GM23338 (cell line): ENCODE measurements around the gene PRIMPOL.
"Not testable (repeated sequence)": the region's sequence is repeated elsewhere in the genome, so short reads cannot be mapped to it uniquely, and the experiment has no call there.

Experiments used
- CREB1 ChIP-seq: fragments of 250-450 bp; sonication (Bioruptor Pico); IDR thresholded peaks from 2 replicates; pipeline ENCODE4 v1.5.0; 2020; ENCODE audit warnings: low read depth, mild to moderate bottlenecking, moderate library complexity
- CTCF ChIP-seq, 2 experiments: fragments of 200-600 bp in 1 of 2; sonication (generic) in 1 of 2; conservative IDR thresholded peaks; 2 replicates each; pipeline versions ENCODE4 v1.5.1 to v1.6.1; 2016 to 2017; ENCODE audit warnings: antibody characterized with exemption in 2 of 2, low read depth in 2 of 2, mild to moderate bottlenecking in 2 of 2, moderate library complexity in 1 of 2
- EZH2 ChIP-seq: fragments of 200-600 bp; sonication (generic); IDR thresholded peaks from one replicate; pipeline ENCODE4 v1.8.0; 2017; ENCODE audit warnings: antibody characterized with exemption, mild to moderate bottlenecking, low read depth; ENCODE audit not compliant: unreplicated experiment
- EZH2phosphoT487 ChIP-seq: fragments of 200-600 bp; sonication (generic); IDR thresholded peaks from one replicate; pipeline ENCODE4 v1.8.1; 2018; ENCODE audit warnings: antibody characterized with exemption; ENCODE audit not compliant: unreplicated experiment
- JUNB ChIP-seq: IDR thresholded peaks from one replicate; pipeline ENCODE4 v1.6.1; 2016; ENCODE audit warnings: antibody characterized with exemption; ENCODE audit not compliant: unreplicated experiment
- NANOG ChIP-seq: IDR thresholded peaks from 2 replicates; pipeline ENCODE4 v1.6.1; 2016; ENCODE audit warnings: antibody characterized with exemption, borderline replicate concordance
- POLR2AphosphoS5 ChIP-seq: IDR thresholded peaks from 2 replicates; pipeline ENCODE4 v1.6.1; 2016; ENCODE audit warnings: antibody characterized with exemption, low read depth
- REST ChIP-seq: IDR thresholded peaks from one replicate; pipeline ENCODE4 v1.6.1; 2018; ENCODE audit warnings: antibody characterized with exemption; ENCODE audit not compliant: unreplicated experiment
- STAT1 ChIP-seq: IDR thresholded peaks from one replicate; pipeline ENCODE4 v1.6.1; 2016; ENCODE audit warnings: antibody characterized with exemption; ENCODE audit not compliant: unreplicated experiment
- ZNF114 ChIP-seq: fragments of 250-450 bp; sonication (Bioruptor Pico); IDR thresholded peaks from 2 replicates; pipeline ENCODE4 v1.5.0; 2020; ENCODE audit warnings: mild to moderate bottlenecking, moderate library complexity
- ZNF331 ChIP-seq: fragments of 250-450 bp; sonication (Bioruptor Pico); IDR thresholded peaks from 2 replicates; pipeline ENCODE4 v1.5.0; 2020; ENCODE audit warnings: low read depth, mild to moderate bottlenecking, moderate library complexity

- TF ChIP-seq CTCF (conservative IDR thresholded peaks at IDR 0.05; ENCODE audit: low read depth in 2 of 2); EZH2phosphoT487; EZH2; REST; CREB1 (CRISPR knock-in tag); ZNF331 (CRISPR knock-in tag); POLR2AphosphoS5; NANOG; STAT1; JUNB; ZNF114 (CRISPR knock-in tag): not testable (repeated sequence)
Observed at GRCh38 chr4:184652681-184653080, 3.1 kb downstream of the PRIMPOL start.
